Activated CD4-positive, alpha-beta T cell treated with anti-CD3 and anti-CD28 coated beads for 36 hours (primary cell): Measurements from ENCODE around the gene SOX9. TPM values are rescaled to one million over a fixed set of nuclear protein-coding genes. Genes with fewer than 3 reads are reported as not detected.
"Not testable (repeated sequence)": the region's sequence is repeated elsewhere in the genome, so short reads cannot be mapped to it uniquely, and the experiment has no call there.

ENCODE experiments used
- ATAC-seq: fragments of 200-7000 bp; cut with Tn5 transposase; one replicate; pipeline ENCODE4 v1.10.0; 2021; ENCODE audit warnings: mild to moderate bottlenecking, moderate library complexity
- CTCF ChIA-PET: fragments of 350-600 bp; sonication (Branson Sonifier 250); formaldehyde crosslinking; loops from one replicate; lab custom pipeline; 2021; ENCODE audit warnings: antibody characterized with exemption; lab: Charles Lee
- POLR2A ChIA-PET: fragments of 350-600 bp; sonication (Branson Sonifier 250); formaldehyde crosslinking; loops from one replicate; lab custom pipeline; 2021; ENCODE audit warnings: antibody characterized with exemption, inconsistent platforms; lab: Charles Lee
- DNase-seq: peaks from one replicate; pipeline ENCODE4 v3.0.0-alpha.2; 2020
- H3K27ac Mint-ChIP-seq: one replicate; pipeline ENCODE4 v1.8.0; 2021; ENCODE audit warnings: mixed read lengths
- H3K27me3 Mint-ChIP-seq: one replicate; pipeline ENCODE4 v1.8.0; 2021; ENCODE audit warnings: mixed read lengths
- H3K36me3 Mint-ChIP-seq: one replicate; pipeline ENCODE4 v1.8.0; 2021; ENCODE audit warnings: low read depth, mixed read lengths
- H3K4me1 Mint-ChIP-seq: one replicate; pipeline ENCODE4 v1.8.0; 2021; ENCODE audit warnings: mixed read lengths
- H3K4me3 Mint-ChIP-seq: one replicate; pipeline ENCODE4 v1.8.0; 2021; ENCODE audit warnings: mild to moderate bottlenecking, moderate library complexity, mixed read lengths
- H3K9me3 Mint-ChIP-seq: one replicate; pipeline ENCODE4 v1.8.0; 2021; ENCODE audit warnings: low read depth, mixed read lengths
- intact Hi-C, 2 experiments: fragments of 100-400 bp; cut with DNase I in 1 of 2; cut with micrococcal nuclease in 1 of 2; formaldehyde crosslinking; loops; one replicate each; pipeline versions ENCODE4 v1.14.2 to v1.15.1; 2022 to 2024; cut with DNase I, micrococcal nuclease
- total RNA-seq, 2 experiments: library from RNA; stranded (reverse); gene quantifications; one replicate each; pipeline ENCODE4 v1.2.3, GENCODE V29; 2021

The SOX9 gene
- total RNA-seq, 2 experiments from 2014 or later = not detected

GRCh38 chr17:72111926-72112325 is 8.9 kb upstream of the SOX9 start:
- H3K27ac Mint-ChIP-seq, POLR2A ChIA-PET, H3K36me3 Mint-ChIP-seq, DNase-seq, H3K9me3 Mint-ChIP-seq, CTCF ChIA-PET, ATAC-seq, H3K4me1 Mint-ChIP-seq, H3K4me3 Mint-ChIP-seq: not testable (repeated sequence)
- intact Hi-C loops = loop anchor here in 1 of 2 experiments (10.0 kb wide), 1 partner anchor 1347 kb away; no protein-coding TSS in a partner anchor
- H3K27me3 Mint-ChIP-seq = peaks cover 43% of the 10 kb centered on the region

DNA sequence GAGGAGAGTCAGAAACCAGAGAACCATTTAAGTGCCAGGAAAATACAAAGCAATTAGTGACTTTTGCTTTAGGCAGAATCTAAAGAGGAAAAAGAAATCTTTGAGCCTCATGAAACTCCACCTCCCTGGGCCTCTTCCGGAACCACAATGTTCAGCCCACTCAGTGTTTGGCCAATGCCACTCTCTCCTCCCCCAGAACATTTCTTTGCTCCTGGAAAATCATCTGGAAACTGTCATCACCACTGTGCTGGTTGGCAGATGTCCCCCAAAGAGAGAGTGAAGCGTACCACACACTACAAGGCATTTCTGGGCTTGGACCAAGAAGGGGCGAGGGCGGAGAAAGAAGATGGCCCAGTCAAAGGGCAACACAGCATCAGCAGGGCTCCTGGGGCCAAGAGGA is 7.1 kb upstream of the SOX9 start:
- Mint-ChIP-seq H3K27me3 (peaks cover 50% of the 10 kb centered on the region), H3K9me3 (no peaks in the 10 kb centered on the region), H3K4me1 (peaks cover 7% of the 10 kb centered on the region), H3K36me3 (no peaks in the 10 kb centered on the region), H3K27ac (no peak overlapping the region), H3K4me3 (no peak overlapping the region)
- intact Hi-C loops = loop anchor here in 1 of 2 experiments (10.0 kb wide), 1 partner anchor 1349 kb away; no protein-coding TSS in a partner anchor
- no peak for DNase-seq
- ATAC-seq = no peak
- POLR2A ChIA-PET = no interaction called here
- CTCF ChIA-PET = no interaction called here

- no peak for DNase-seq
- intact Hi-C loops = loop anchor here in 1 of 2 experiments (10.0 kb wide), 1 partner anchor 1351 kb away; no protein-coding TSS in a partner anchor
- CTCF ChIA-PET = no interaction called here
- Mint-ChIP-seq H3K27me3 (peaks cover 54% of the 10 kb centered on the region), H3K36me3 (no peaks in the 10 kb centered on the region), H3K9me3 (no peaks in the 10 kb centered on the region), H3K27ac (no peak overlapping the region), H3K4me1 (peaks cover 10% of the 10 kb centered on the region), H3K4me3 (no peak overlapping the region)
- POLR2A ChIA-PET = no interaction called here
- ATAC-seq = no peak
Measured at GRCh38 chr17:72115781-72116525, 4.9 kb upstream of the SOX9 start.

DNA sequence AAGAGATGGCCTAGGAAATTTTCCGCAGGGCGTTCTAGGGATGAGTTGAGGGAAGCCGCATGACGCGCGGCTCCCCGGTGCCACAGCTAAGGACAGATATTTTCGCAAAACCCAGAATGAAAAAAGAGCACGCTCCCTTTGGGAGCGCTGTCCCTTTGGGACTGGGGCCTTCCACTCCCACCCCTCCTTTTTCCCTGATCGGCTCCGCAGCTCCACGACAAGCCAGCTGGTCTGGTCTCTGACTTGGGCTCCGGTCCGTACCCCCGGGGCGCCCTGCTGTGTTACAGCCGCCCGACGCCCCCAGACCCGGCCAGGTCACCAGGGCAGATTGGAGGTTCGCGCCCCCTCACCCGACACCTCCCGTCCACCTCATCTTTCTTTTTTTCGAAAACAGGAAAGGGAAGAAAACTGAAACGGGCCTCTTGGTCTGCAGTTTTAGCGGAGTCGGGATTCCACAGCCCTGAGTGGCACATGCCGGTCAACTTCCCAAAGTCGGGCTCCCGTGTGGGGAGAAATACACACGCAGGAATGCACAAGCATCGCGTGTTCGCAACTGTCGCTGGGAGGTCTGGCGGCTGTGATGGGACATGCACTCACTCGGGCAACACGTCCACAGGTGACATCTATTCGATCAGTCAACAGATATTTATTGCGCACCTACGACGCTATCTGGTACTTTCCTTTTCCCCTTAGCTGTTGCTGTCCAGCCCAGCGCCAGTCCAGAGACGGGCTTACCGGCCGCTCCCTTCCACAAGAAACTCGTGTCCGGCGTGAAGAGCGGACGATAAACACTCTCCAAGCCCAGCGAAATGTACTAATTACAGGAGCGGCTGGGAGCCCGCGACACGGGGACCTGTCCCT is 3.9 kb upstream of the SOX9 start:
- DNase-seq (no peak), ATAC-seq (no peak)
- intact Hi-C loops = loop anchor here in 1 of 2 experiments (10.0 kb wide), 1 partner anchor 1352 kb away; no protein-coding TSS in a partner anchor
- ChIA-PET POLR2A (no interaction called here), CTCF (no interaction called here)
- Mint-ChIP-seq H3K9me3 (no peaks in the 10 kb centered on the region), H3K4me3 (no peak overlapping the region), H3K27me3 (peaks cover 60% of the 10 kb centered on the region), H3K27ac (no peak overlapping the region), H3K36me3 (no peaks in the 10 kb centered on the region), H3K4me1 (peaks cover 12% of the 10 kb centered on the region)

DNA sequence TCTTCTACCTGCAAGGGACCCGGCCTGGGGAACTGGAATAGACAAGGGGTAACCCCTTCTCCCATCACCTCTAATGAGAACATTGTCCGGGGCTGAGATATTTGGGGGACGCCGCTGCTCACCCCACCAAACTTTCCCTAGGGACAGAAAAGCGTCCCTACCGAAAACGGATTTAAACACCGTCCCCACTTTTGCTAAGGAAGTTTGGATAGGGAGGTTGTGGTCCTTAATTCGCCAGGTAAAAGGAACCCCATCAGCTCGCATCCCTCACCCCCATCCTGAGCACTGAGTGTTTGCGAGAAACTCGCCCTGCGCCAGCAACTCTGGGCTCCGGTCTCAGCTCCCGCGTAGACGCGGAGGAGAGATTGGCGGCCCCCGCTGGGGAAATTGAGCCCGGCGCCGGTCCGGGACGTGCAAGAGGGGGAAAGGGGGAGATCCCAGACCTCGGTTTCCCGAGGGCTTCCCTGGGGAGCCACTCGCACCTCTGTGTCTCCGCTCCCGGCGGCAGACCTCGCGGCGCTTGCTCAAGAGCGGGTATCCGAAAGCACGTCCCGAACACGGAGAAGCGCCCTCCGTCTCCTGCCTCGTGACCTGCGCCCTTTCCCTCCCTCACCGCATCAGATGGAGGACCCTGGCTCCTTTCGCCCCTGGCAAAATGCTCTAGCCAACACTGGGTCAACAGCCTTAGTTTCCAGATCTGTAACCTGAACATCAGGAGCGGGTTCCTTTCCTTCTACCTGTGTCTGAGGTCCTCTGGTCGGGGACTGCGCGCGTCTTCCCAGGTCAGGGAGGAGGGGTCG is 3.1 kb upstream of the SOX9 start:
- intact Hi-C loops = loop anchor here (1.0 to 10.0 kb wide), 4 partner anchors 644 to 1481 kb away; no protein-coding TSS in a partner anchor
- no peaks in the 10 kb centered on the region for H3K36me3 Mint-ChIP-seq
- no peak overlapping the region for H3K4me3 Mint-ChIP-seq
- ChIA-PET POLR2A (no interaction called here), CTCF (no interaction called here)
- DNase-seq (no peak), ATAC-seq (no peak)
- peaks cover 66% of the 10 kb centered on the region for H3K27me3 Mint-ChIP-seq
- H3K4me1 Mint-ChIP-seq = peaks cover 12% of the 10 kb centered on the region
- H3K27ac Mint-ChIP-seq = no peak overlapping the region
- H3K9me3 Mint-ChIP-seq = no peaks in the 10 kb centered on the region

GRCh38 chr17:72118335-72119076 is 2.3 kb upstream of the SOX9 start:
- Mint-ChIP-seq H3K27me3 (peaks cover 72% of the 10 kb centered on the region), H3K4me3 (no peak overlapping the region), H3K4me1 (peaks cover 12% of the 10 kb centered on the region), H3K9me3 (no peaks in the 10 kb centered on the region), H3K36me3 (no peaks in the 10 kb centered on the region), H3K27ac (no peak overlapping the region)
- POLR2A ChIA-PET = no interaction called here
- CTCF ChIA-PET = no interaction called here
- ATAC-seq (no peak), DNase-seq (peak; percentile 64)
- intact Hi-C loops = loop anchor here (1.0 to 10.0 kb wide), 4 partner anchors 645 to 1482 kb away; no protein-coding TSS in a partner anchor

- intact Hi-C loops = loop anchor here in 1 of 2 experiments (2.0 to 10.0 kb wide), 2 partner anchors 646 to 1354 kb away; no protein-coding TSS in a partner anchor
- no peaks in the 10 kb centered on the region for H3K9me3 Mint-ChIP-seq
- POLR2A ChIA-PET = no interaction called here
- DNase-seq (no peak), ATAC-seq (no peak)
- no peak overlapping the region for H3K27ac Mint-ChIP-seq
- no peak overlapping the region for H3K4me3 Mint-ChIP-seq
- CTCF ChIA-PET = interaction anchor here (0.5 kb wide), 1 partner anchor 1133 kb away, joined by 3 read pairs; no protein-coding TSS in a partner anchor
- H3K4me1 Mint-ChIP-seq = peaks cover 14% of the 10 kb centered on the region
- peaks cover 71% of the 10 kb centered on the region for H3K27me3 Mint-ChIP-seq
- H3K36me3 Mint-ChIP-seq = no peaks in the 10 kb centered on the region
Measured at GRCh38 chr17:72119077-72119872, 1.5 kb upstream of the SOX9 start.

DNA sequence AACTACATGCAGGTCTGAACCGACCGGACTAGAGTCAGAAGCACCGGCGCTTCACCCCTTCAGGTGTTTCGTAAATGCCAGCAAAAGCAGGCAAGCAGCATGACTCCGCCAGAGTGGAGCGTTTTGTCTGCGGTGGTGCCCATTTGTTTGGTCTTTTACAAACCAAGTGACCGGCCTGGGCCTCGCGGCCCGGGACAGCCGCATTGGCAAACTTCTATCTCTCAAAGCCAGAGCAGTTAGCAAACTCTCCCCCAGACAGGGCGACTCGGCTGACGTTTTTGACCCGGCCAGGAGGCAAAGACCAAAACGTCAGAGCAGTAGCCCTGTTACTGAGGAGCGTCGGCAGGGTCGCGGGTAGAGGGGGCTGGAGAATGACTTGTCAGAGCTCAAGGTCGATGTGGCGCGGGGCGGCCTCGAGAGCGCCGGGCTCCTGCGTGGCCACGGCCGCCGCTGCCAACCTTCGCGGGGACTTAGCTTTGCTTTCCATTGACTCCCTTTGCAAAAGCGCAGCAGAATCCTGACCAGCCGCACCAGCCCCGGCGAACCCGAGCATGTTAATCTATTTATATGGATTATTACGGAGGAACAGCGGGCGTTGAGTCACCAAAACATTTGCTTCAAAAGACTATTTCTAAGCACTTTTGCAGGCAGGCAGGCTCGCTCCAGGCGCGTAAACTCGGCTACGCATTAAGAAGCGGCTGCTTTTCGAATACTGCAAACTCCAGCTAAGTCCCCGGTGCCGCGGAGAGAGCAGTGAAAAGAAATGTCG is 763 bp upstream of the SOX9 start:
- Mint-ChIP-seq H3K9me3 (no peaks in the 10 kb centered on the region), H3K36me3 (no peaks in the 10 kb centered on the region), H3K27ac (no peak overlapping the region), H3K4me1 (peaks cover 14% of the 10 kb centered on the region), H3K27me3 (peaks cover 71% of the 10 kb centered on the region), H3K4me3 (peak overlapping the region; percentile 23)
- intact Hi-C loops = loop anchor here in 1 of 2 experiments (2.0 to 10.0 kb wide), 3 partner anchors 422 to 1355 kb away; no protein-coding TSS in a partner anchor
- POLR2A ChIA-PET = no interaction called here
- no peak for ATAC-seq
- DNase-seq = no peak
- CTCF ChIA-PET = no interaction called here

DNA sequence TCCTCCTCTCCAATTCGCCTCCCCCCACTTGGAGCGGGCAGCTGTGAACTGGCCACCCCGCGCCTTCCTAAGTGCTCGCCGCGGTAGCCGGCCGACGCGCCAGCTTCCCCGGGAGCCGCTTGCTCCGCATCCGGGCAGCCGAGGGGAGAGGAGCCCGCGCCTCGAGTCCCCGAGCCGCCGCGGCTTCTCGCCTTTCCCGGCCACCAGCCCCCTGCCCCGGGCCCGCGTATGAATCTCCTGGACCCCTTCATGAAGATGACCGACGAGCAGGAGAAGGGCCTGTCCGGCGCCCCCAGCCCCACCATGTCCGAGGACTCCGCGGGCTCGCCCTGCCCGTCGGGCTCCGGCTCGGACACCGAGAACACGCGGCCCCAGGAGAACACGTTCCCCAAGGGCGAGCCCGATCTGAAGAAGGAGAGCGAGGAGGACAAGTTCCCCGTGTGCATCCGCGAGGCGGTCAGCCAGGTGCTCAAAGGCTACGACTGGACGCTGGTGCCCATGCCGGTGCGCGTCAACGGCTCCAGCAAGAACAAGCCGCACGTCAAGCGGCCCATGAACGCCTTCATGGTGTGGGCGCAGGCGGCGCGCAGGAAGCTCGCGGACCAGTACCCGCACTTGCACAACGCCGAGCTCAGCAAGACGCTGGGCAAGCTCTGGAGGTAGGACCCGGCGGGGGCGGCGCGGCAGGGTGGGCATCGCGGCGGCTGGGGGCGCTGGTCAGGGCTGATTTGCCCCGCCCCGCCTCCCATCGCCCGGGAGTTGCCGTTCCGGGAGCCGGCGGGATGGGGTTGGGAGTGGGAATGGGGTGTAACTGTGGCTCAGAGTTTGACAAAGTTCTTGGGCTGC is 567 bp downstream of the SOX9 start:
- H3K9me3 Mint-ChIP-seq = no peaks in the 10 kb centered on the region
- POLR2A ChIA-PET = no interaction called here
- ATAC-seq (no peak), DNase-seq (no peak)
- H3K4me3 Mint-ChIP-seq = peak overlapping the region; percentile 35
- CTCF ChIA-PET = interaction anchor here (0.7 kb wide), 1 partner anchor 650 kb away, joined by 3 read pairs; no protein-coding TSS in a partner anchor
- peaks cover 11% of the 10 kb centered on the region for H3K4me1 Mint-ChIP-seq
- no peaks in the 10 kb centered on the region for H3K36me3 Mint-ChIP-seq
- peaks cover 64% of the 10 kb centered on the region for H3K27me3 Mint-ChIP-seq
- intact Hi-C loops = loop anchor here in 1 of 2 experiments (5.0 kb wide), 1 partner anchor 421 kb away; no protein-coding TSS in a partner anchor
- H3K27ac Mint-ChIP-seq = no peak overlapping the region
